ENCODE results near the gene PARD3.
"Not testable (repeated sequence)": the region's sequence is repeated elsewhere in the genome, so short reads cannot be mapped to it uniquely, and the experiment has no call there.

Gene PARD3

GRCh38 chr10:34407324-34407805 is 407.7 kb downstream of the PARD3 start:
- ATAC-seq (no peak), DNase-seq (ENCODE audit: low spot score in 2 of 2) (no peak)
- H3K27ac Mint-ChIP-seq = no peak overlapping the region
- H3K9me3 Mint-ChIP-seq = peaks cover 2% of the 10 kb centered on the region
- no peak overlapping the region for H3K4me3 Mint-ChIP-seq
- no peaks in the 10 kb centered on the region for H3K36me3 Mint-ChIP-seq
- no peaks in the 10 kb centered on the region for H3K4me1 Mint-ChIP-seq

- no peaks in the 10 kb centered on the region for H3K36me3 Mint-ChIP-seq
- ATAC-seq (peak; percentile 32), DNase-seq (ENCODE audit: low spot score in 2 of 2) (no peak)
Measured at GRCh38 chr10:34406463-34407323, 408.4 kb downstream of the PARD3 start.

GRCh38 chr10:34405611-34406462 is 409.3 kb downstream of the PARD3 start:
- Mint-ChIP-seq H3K36me3 (no peaks in the 10 kb centered on the region), H3K4me3 (no peak overlapping the region), H3K4me1 (no peaks in the 10 kb centered on the region), H3K27ac (no peak overlapping the region), H3K9me3 (peaks cover 2% of the 10 kb centered on the region)
- no peak for DNase-seq (ENCODE audit: low spot score in 2 of 2)
- ATAC-seq = no peak

More at GRCh38 chr10:34406463-34407323, 408.4 kb downstream of the PARD3 start:
- Mint-ChIP-seq H3K4me1 (no peaks in the 10 kb centered on the region), H3K9me3 (peaks cover 2% of the 10 kb centered on the region), H3K27ac (no peak overlapping the region), H3K4me3 (no peak overlapping the region)

GRCh38 chr10:34403512-34403911 is 411.6 kb downstream of the PARD3 start:
- Mint-ChIP-seq H3K4me3 (no peak overlapping the region), H3K27ac (no peak overlapping the region), H3K36me3 (no peaks in the 10 kb centered on the region), H3K9me3 (peaks cover 2% of the 10 kb centered on the region), H3K4me1 (no peaks in the 10 kb centered on the region)
- ATAC-seq (no peak), DNase-seq (ENCODE audit: low spot score in 2 of 2) (no peak)

GRCh38 chr10:34400075-34400474 is 415.0 kb downstream of the PARD3 start:
- DNase-seq (ENCODE audit: low spot score in 2 of 2) (no peak), ATAC-seq (no peak)
- Mint-ChIP-seq H3K27ac (no peak overlapping the region), H3K9me3 (peaks cover 5% of the 10 kb centered on the region), H3K4me1 (no peaks in the 10 kb centered on the region), H3K36me3 (no peaks in the 10 kb centered on the region), H3K4me3 (no peak overlapping the region)

GRCh38 chr10:34399013-34399412 is 416.1 kb downstream of the PARD3 start:
- Mint-ChIP-seq H3K9me3 (peaks cover 3% of the 10 kb centered on the region), H3K27ac (no peak overlapping the region), H3K36me3 (no peaks in the 10 kb centered on the region), H3K4me3 (no peak overlapping the region), H3K4me1 (no peaks in the 10 kb centered on the region)
- ATAC-seq (no peak), DNase-seq (ENCODE audit: low spot score in 2 of 2) (no peak)

GRCh38 chr10:34397324-34397723 is 417.8 kb downstream of the PARD3 start:
- no peak for DNase-seq (ENCODE audit: low spot score in 2 of 2)
- no peaks in the 10 kb centered on the region for H3K36me3 Mint-ChIP-seq
- no peak overlapping the region for H3K4me3 Mint-ChIP-seq
- H3K4me1 Mint-ChIP-seq = no peaks in the 10 kb centered on the region
- no peak for ATAC-seq
- no peak overlapping the region for H3K27ac Mint-ChIP-seq
- peaks cover 3% of the 10 kb centered on the region for H3K9me3 Mint-ChIP-seq

- Mint-ChIP-seq H3K9me3 (peaks cover 3% of the 10 kb centered on the region), H3K36me3 (no peaks in the 10 kb centered on the region), H3K4me3 (no peak overlapping the region), H3K4me1 (no peaks in the 10 kb centered on the region), H3K27ac (no peak overlapping the region)
- DNase-seq (ENCODE audit: low spot score in 2 of 2) (no peak), ATAC-seq (no peak)
Measured at GRCh38 chr10:34396663-34397062, 418.4 kb downstream of the PARD3 start.

GRCh38 chr10:34392641-34393170 is 422.4 kb downstream of the PARD3 start:
- ATAC-seq (no peak), DNase-seq (ENCODE audit: low spot score in 2 of 2) (no peak)
- H3K9me3 Mint-ChIP-seq = peaks cover 7% of the 10 kb centered on the region
- H3K4me3 Mint-ChIP-seq = no peak overlapping the region
- no peaks in the 10 kb centered on the region for H3K36me3 Mint-ChIP-seq
- H3K27ac Mint-ChIP-seq = no peak overlapping the region
- H3K4me1 Mint-ChIP-seq = no peaks in the 10 kb centered on the region

GRCh38 chr10:34391168-34391567 is 423.9 kb downstream of the PARD3 start:
- H3K27ac Mint-ChIP-seq; ATAC-seq; DNase-seq (ENCODE audit: low spot score in 2 of 2); H3K4me3 Mint-ChIP-seq; H3K9me3 Mint-ChIP-seq; H3K36me3 Mint-ChIP-seq; H3K4me1 Mint-ChIP-seq: not testable (repeated sequence)

- no peaks in the 10 kb centered on the region for H3K36me3 Mint-ChIP-seq
- H3K9me3 Mint-ChIP-seq = peaks cover 4% of the 10 kb centered on the region
- H3K27ac Mint-ChIP-seq = no peak overlapping the region
- DNase-seq (ENCODE audit: low spot score in 2 of 2) (no peak), ATAC-seq (no peak)
- no peaks in the 10 kb centered on the region for H3K4me1 Mint-ChIP-seq
- H3K4me3 Mint-ChIP-seq = no peak overlapping the region
Measured at GRCh38 chr10:34389801-34390200, 425.3 kb downstream of the PARD3 start.

GRCh38 chr10:34386921-34387320 is 428.2 kb downstream of the PARD3 start:
- no peak for DNase-seq (ENCODE audit: low spot score in 2 of 2)
- no peak overlapping the region for H3K4me3 Mint-ChIP-seq
- H3K27ac Mint-ChIP-seq = no peak overlapping the region
- H3K36me3 Mint-ChIP-seq = no peaks in the 10 kb centered on the region
- H3K9me3 Mint-ChIP-seq = peaks cover 4% of the 10 kb centered on the region
- no peak for ATAC-seq
- H3K4me1 Mint-ChIP-seq = no peaks in the 10 kb centered on the region

GRCh38 chr10:34384372-34384771 is 430.7 kb downstream of the PARD3 start:
- Mint-ChIP-seq H3K9me3 (no peaks in the 10 kb centered on the region), H3K4me3 (no peak overlapping the region), H3K4me1 (no peaks in the 10 kb centered on the region), H3K27ac (no peak overlapping the region), H3K36me3 (no peaks in the 10 kb centered on the region)
- ATAC-seq (no peak), DNase-seq (ENCODE audit: low spot score in 2 of 2) (no peak)

GRCh38 chr10:34382626-34383025 is 432.5 kb downstream of the PARD3 start:
- no peaks in the 10 kb centered on the region for H3K4me1 Mint-ChIP-seq
- DNase-seq (ENCODE audit: low spot score in 2 of 2) (no peak), ATAC-seq (no peak)
- H3K4me3 Mint-ChIP-seq = no peak overlapping the region
- H3K27ac Mint-ChIP-seq = no peak overlapping the region
- no peaks in the 10 kb centered on the region for H3K9me3 Mint-ChIP-seq
- H3K36me3 Mint-ChIP-seq = no peaks in the 10 kb centered on the region

- Mint-ChIP-seq H3K36me3 (no peaks in the 10 kb centered on the region), H3K27ac (no peak overlapping the region), H3K4me1 (no peaks in the 10 kb centered on the region), H3K4me3 (no peak overlapping the region), H3K9me3 (no peaks in the 10 kb centered on the region)
- DNase-seq (ENCODE audit: low spot score in 2 of 2) (no peak), ATAC-seq (no peak)
Measured at GRCh38 chr10:34380856-34381255, 434.2 kb downstream of the PARD3 start.

All from stimulated activated effector memory CD8-positive, alpha-beta T cell treated with anti-CD3 and anti-CD28 coated beads, Interleukin-12 subunit alpha, Interleukin-12 subunit beta, amount 100 ng/mL, for 72 hours (primary cell).